OCI-LY7 (cell line): Measurements from ENCODE around the gene AVL9. TPM values are rescaled to one million over a fixed set of nuclear protein-coding genes. Genes with fewer than 3 reads are reported as not detected.

Source experiments
- BruUV-seq: library from RNA; stranded (reverse); fragments of 400-500 nt; replicated peaks from 2 replicates; lab custom pipeline; 2021; lab: Mats Ljungman, UMichigan
- CTCF ChIA-PET: fragments of 300-600 bp; sonication (Branson Sonifier 250); formaldehyde crosslinking; loops from one replicate; lab custom pipeline; 2022; ENCODE audit warnings: antibody characterized with exemption; ENCODE audit not compliant: unreplicated experiment; lab: Charles Lee
- POLR2A ChIA-PET: fragments of 300-600 bp; sonication (Branson Sonifier 250); formaldehyde crosslinking; loops from one replicate; lab custom pipeline; 2022; ENCODE audit warnings: antibody characterized with exemption; lab: Charles Lee
- DNase-seq: peaks from one replicate; pipeline ENCODE4 v3.0.0-alpha.2; 2015; ENCODE audit warnings: low spot score
- H2AFZ ChIP-seq: fragments of 200-600 bp; sonication (generic), shearing (Covaris generic); 2 replicates; pipeline ENCODE4 v1.6.1; 2014; ENCODE audit warnings: mild to moderate bottlenecking, antibody characterized with exemption, low read length, moderate library complexity
- H3K27ac ChIP-seq: fragments of 200-600 bp; sonication (generic); 2 replicates; pipeline ENCODE4 v1.5.1; 2014; ENCODE audit warnings: mixed run types, low read depth, mild to moderate bottlenecking, moderate library complexity, low read length, inconsistent platforms; ENCODE audit not compliant: poor library complexity, severe bottlenecking
- H3K36me3 ChIP-seq: fragments of 200-600 bp; sonication (generic); 2 replicates; pipeline ENCODE4 v1.6.1; 2014; ENCODE audit warnings: mild to moderate bottlenecking, antibody characterized with exemption, low read length, moderate library complexity, mixed read lengths; ENCODE audit not compliant: insufficient read depth
- H3K4me1 ChIP-seq: fragments of 200-600 bp; sonication (generic); 2 replicates; pipeline ENCODE4 v1.5.1; 2014; ENCODE audit warnings: mild to moderate bottlenecking, low read length; ENCODE audit not compliant: insufficient read depth, poor library complexity, severe bottlenecking
- H3K4me2 ChIP-seq: fragments of 200-600 bp; sonication (generic); 2 replicates; pipeline ENCODE4 v1.6.1; 2014; ENCODE audit warnings: mild to moderate bottlenecking, low read length
- H3K4me3 ChIP-seq: fragments of 200-600 bp; sonication (generic); 2 replicates; pipeline ENCODE4 v1.5.1; 2014; ENCODE audit warnings: mild to moderate bottlenecking, low read depth, low read length; ENCODE audit not compliant: poor library complexity, severe bottlenecking
- H3K79me2 ChIP-seq: fragments of 200-600 bp; sonication (generic); 2 replicates; pipeline ENCODE4 v1.6.1; 2016; ENCODE audit warnings: low read depth, mild to moderate bottlenecking, low read length, moderate library complexity, mixed read lengths; ENCODE audit not compliant: insufficient read depth
- H3K9me2 ChIP-seq: fragments of 200-600 bp; sonication (generic); 2 replicates; pipeline ENCODE4 v1.6.1; 2016; ENCODE audit warnings: mild to moderate bottlenecking, low read length, mixed read lengths; ENCODE audit not compliant: insufficient read depth
- H3K9me3 ChIP-seq: fragments of 200-600 bp; sonication (generic); 2 replicates; pipeline ENCODE4 v1.6.1; 2014; ENCODE audit warnings: mild to moderate bottlenecking, mixed run types, low read length, mixed read lengths
- H4K20me1 ChIP-seq: fragments of 200-600 bp; sonication (generic); 2 replicates; pipeline ENCODE4 v1.6.1; 2014; ENCODE audit warnings: mild to moderate bottlenecking, antibody characterized with exemption, low read length, moderate library complexity, mixed read lengths; ENCODE audit not compliant: insufficient read depth
- CTCF ChIP-seq: fragments of 200-600 bp; sonication (generic); conservative IDR thresholded peaks from 2 replicates; pipeline ENCODE4 v1.5.1; 2014; ENCODE audit warnings: mild to moderate bottlenecking, antibody characterized with exemption, low read length, moderate library complexity, mixed read lengths
- EZH2phosphoT487 ChIP-seq: fragments of 200-600 bp; sonication (generic); IDR thresholded peaks from 2 replicates; pipeline ENCODE4 v1.6.1; 2018; ENCODE audit warnings: low read depth, borderline replicate concordance, mild to moderate bottlenecking, mixed run types, antibody characterized with exemption, low read length, moderate library complexity, mixed read lengths
- intact Hi-C: fragments of 100-400 bp; cut with micrococcal nuclease; formaldehyde crosslinking; loops from one replicate; pipeline ENCODE4 v1.10.0; 2022; ENCODE audit not compliant: unreplicated experiment
- total RNA-seq, 2 experiments: library from RNA; depleted of rRNA in 1 of 2; stranded (reverse); fragments of >200 nt in 1 of 2; shearing (Covaris generic) in 1 of 2; gene quantifications; 2 replicates each; pipeline ENCODE4 v1.2.3, GENCODE V29; 2014 to 2022

Gene AVL9
- total RNA-seq, 2 experiments from 2014 or later: 36.6 to 54.9 TPM

- DNase-seq: no peak
- Histone ChIP-seq H4K20me1 (0 out of 2 replicates have a peak, but pooled peaks cover 5% of the 10 kb centered on the region), H3K4me1 (no peaks in the 10 kb centered on the region), H3K4me3 (no peak overlapping the region), H3K27ac (no peak overlapping the region), H3K9me3 (no peaks in the 10 kb centered on the region), H3K9me2 (no peaks in the 10 kb centered on the region), H2AFZ (no peak overlapping the region), H3K36me3 (peaks cover 45% of the 10 kb centered on the region), H3K4me2 (no peak overlapping the region), H3K79me2 (peaks cover 8% of the 10 kb centered on the region; the same call in 1 of the 2 replicates)
- intact Hi-C loops: no loop called here
- BruUV-seq: no TSS peak
- TF ChIP-seq EZH2phosphoT487 (no peak), CTCF (no peak)
- POLR2A ChIA-PET: no interaction called here
- CTCF ChIA-PET: interaction anchor here (0.6 kb wide), 1 partner anchor 39 kb away, joined by 4 read pairs; no protein-coding TSS in a partner anchor
These were observed 47.3 kb downstream of the AVL9 start for GRCh38 chr7:32542595-32542994.

GRCh38 chr7:32559480-32559879 is 64.2 kb downstream of the AVL9 start:
- H3K36me3 ChIP-seq: peaks cover 84% of the 10 kb centered on the region
- no TSS peak for BruUV-seq
- no peak overlapping the region for H3K27ac ChIP-seq
- TF ChIP-seq EZH2phosphoT487 (no peak), CTCF (no peak)
- H3K4me2 ChIP-seq: no peak overlapping the region
- H4K20me1 ChIP-seq: peaks cover 3% of the 10 kb centered on the region; the same call in 1 of the 2 replicates
- intact Hi-C loops: no loop called here
- no peak overlapping the region for H2AFZ ChIP-seq
- H3K79me2 ChIP-seq: no peaks in the 10 kb centered on the region; the same call in 1 of the 2 replicates
- DNase-seq: no peak
- no peaks in the 10 kb centered on the region for H3K4me1 ChIP-seq
- CTCF ChIA-PET: interaction anchor here (0.6 kb wide), 1 partner anchor 1422 kb away, joined by 3 read pairs; no protein-coding TSS in a partner anchor
- H3K9me2 ChIP-seq: no peaks in the 10 kb centered on the region
- no peak overlapping the region for H3K4me3 ChIP-seq
- no peaks in the 10 kb centered on the region for H3K9me3 ChIP-seq
- POLR2A ChIA-PET: interaction anchor here (1.2 kb wide), 1 partner anchor 55 kb away, joined by 3 read pairs; no protein-coding TSS in a partner anchor

GRCh38 chr7:32560075-32560474 is 64.8 kb downstream of the AVL9 start:
- Histone ChIP-seq H3K9me3 (no peaks in the 10 kb centered on the region), H3K4me3 (no peak overlapping the region), H2AFZ (no peak overlapping the region), H3K36me3 (peaks cover 82% of the 10 kb centered on the region), H3K4me1 (no peaks in the 10 kb centered on the region), H3K79me2 (no peaks in the 10 kb centered on the region; the same call in 1 of the 2 replicates), H3K4me2 (no peak overlapping the region), H3K27ac (no peak overlapping the region), H3K9me2 (no peaks in the 10 kb centered on the region), H4K20me1 (peaks cover 3% of the 10 kb centered on the region; the same call in 1 of the 2 replicates)
- TF ChIP-seq EZH2phosphoT487 (no peak), CTCF (no peak)
- ChIA-PET CTCF (no interaction called here), POLR2A (interaction anchor here (1.2 kb wide), 1 partner anchor 56 kb away, joined by 3 read pairs; no protein-coding TSS in a partner anchor)
- intact Hi-C loops: no loop called here
- no peak for DNase-seq
- no TSS peak for BruUV-seq
